ENCODE results near the gene CCDC73. TPM values are rescaled to one million over a fixed set of nuclear protein-coding genes. Genes with fewer than 3 reads are reported as not detected.

CCDC73 gene
- not detected in 2 replicates for total RNA-seq

DNA sequence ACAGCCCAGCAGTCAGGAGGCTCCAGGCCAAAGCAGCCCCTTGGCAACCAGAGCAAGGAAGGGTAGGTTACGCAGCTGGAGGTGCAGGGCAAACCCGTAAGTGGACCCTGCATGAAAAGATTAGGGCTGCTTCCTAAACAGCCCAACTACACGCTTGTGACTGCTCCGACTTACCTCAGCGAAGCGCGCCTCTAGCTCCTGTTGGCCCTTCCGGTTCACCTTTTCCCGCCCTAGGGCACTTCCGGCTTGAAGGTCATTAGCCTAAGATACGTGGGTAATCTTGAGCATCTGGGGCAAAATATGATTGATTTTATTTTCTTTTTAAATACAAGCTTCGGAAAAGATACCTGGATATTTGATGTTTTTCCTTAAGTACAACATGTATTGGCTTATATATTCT, at the start of gene CCDC73:
Gene CCDC73, minus strand, starts transcription at position 224 of the 400 bp plus-strand sequence. CDS start 34,419 bp downstream, outside the sequence.

DNA sequence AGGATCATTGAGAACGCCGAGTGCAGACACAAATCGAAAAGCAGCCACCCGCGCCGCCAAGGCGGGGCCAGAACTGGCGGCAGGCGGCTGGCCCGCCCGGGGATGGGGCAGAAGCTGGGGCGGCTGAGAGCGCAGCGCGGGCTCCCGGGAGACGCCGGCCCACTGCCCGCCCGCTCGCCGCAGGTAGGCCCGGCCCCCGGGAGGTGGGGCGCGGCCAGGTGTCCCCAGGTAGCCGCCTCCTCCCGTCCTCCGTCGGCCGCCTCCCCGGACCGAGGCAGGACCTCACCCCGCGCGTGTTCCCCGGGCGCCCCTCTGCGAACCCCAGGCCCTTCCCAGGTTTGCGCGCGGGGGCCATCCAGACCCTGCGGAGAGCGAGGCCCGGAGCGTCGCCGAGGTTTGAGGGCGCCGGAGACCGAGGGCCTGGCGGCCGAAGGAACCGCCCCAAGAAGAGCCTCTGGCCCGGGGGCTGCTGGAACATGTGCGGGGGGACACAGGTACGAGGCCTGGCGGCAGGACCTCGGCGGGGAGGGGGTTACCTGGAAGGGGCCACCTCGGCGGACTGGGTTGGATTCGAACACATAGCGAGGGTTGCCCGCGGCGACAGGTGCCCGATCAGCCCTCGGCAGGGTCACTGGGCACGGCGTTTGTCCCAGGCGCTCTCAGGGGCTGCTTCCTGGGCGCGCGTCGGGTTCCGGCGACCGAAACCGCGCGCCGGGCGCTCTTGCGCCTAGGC, 35.4 kb upstream of the CCDC73 start, which contains the start of gene PRRG4:
Gene PRRG4, plus strand, starts transcription at position 248 of the 733 bp plus-strand sequence. CDS start 603 bp downstream, outside the sequence.

GRCh38 chr11:32583459-32584271, 210.8 kb downstream of the CCDC73 start, which contains the start of gene EIF3M:
TSS of gene EIF3M (plus strand) at chr11:32583831. CDS start at chr11:32583888, 57 bp downstream.

Other genes with a start within 250 kb of the CCDC73 start
- gene EIF3M, start 210.8 kb downstream of the CCDC73 start, total RNA-seq = 203 and 464 TPM in 2 replicates
- gene PRRG4, start 35.3 kb upstream of the CCDC73 start, total RNA-seq = 4.9 and 9.4 TPM in 2 replicates
- gene QSER1, start 98.1 kb upstream of the CCDC73 start, total RNA-seq = 17.0 and 18.5 TPM in 2 replicates
- gene DEPDC7, start 221.2 kb upstream of the CCDC73 start, total RNA-seq = 38.9 and 39.9 TPM in 2 replicates
- 146 and 186 TPM in 2 replicates for gene TCP11L1, start 244.9 kb upstream of the CCDC73 start, total RNA-seq